HG03439 (cell line): ENCODE data around the gene UBAC2.
"Not testable (repeated sequence)": the region's sequence is repeated elsewhere in the genome, so short reads cannot be mapped to it uniquely, and the experiment has no call there.

ENCODE experiments used
- ATAC-seq: cut with Tn5 transposase; IDR thresholded peaks from one replicate; pipeline ENCODE4 v1.9.1; 2021; ENCODE audit warnings: mild to moderate bottlenecking, moderate library complexity; ENCODE audit not compliant: unreplicated experiment

UBAC2 gene

GRCh38 chr13:99211421-99212035 is 10.9 kb downstream of the UBAC2 start:
- ATAC-seq = no peak

GRCh38 chr13:99214232-99214631 is 13.6 kb downstream of the UBAC2 start:
- peak; percentile 44 for ATAC-seq

- ATAC-seq = no peak
These were observed 14.1 kb downstream of the UBAC2 start for GRCh38 chr13:99214731-99215130.

GRCh38 chr13:99215184-99215830 is 14.7 kb downstream of the UBAC2 start:
- no peak for ATAC-seq

- no peak for ATAC-seq
These were observed 16.9 kb downstream of the UBAC2 start for GRCh38 chr13:99217461-99218110.

GRCh38 chr13:99218126-99218525 is 17.5 kb downstream of the UBAC2 start:
- no peak for ATAC-seq

- no peak for ATAC-seq
These were observed 17.9 kb downstream of the UBAC2 start for GRCh38 chr13:99218545-99218944.

- ATAC-seq = no peak
These were observed 18.3 kb downstream of the UBAC2 start for GRCh38 chr13:99218969-99219368.

- no peak for ATAC-seq
These were observed 19.7 kb downstream of the UBAC2 start for GRCh38 chr13:99220199-99220935.

GRCh38 chr13:99221567-99222239 is 21.0 kb downstream of the UBAC2 start:
- ATAC-seq = no peak

GRCh38 chr13:99223587-99223986 is 22.9 kb downstream of the UBAC2 start:
- no peak for ATAC-seq

- no peak for ATAC-seq
These were observed 23.4 kb downstream of the UBAC2 start for GRCh38 chr13:99224021-99224420.

- ATAC-seq = no peak
These were observed 24.4 kb downstream of the UBAC2 start for GRCh38 chr13:99225078-99225477.

- ATAC-seq = no peak
These were observed 25.9 kb downstream of the UBAC2 start for GRCh38 chr13:99226513-99226912.

GRCh38 chr13:99227331-99227900 is 26.8 kb downstream of the UBAC2 start:
- ATAC-seq = no peak

- no peak for ATAC-seq
These were observed 27.4 kb downstream of the UBAC2 start for GRCh38 chr13:99227909-99228688.

GRCh38 chr13:99228737-99229691 is 28.4 kb downstream of the UBAC2 start:
- ATAC-seq = peak; percentile 85

- not testable (repeated sequence) for ATAC-seq
These were observed 29.9 kb downstream of the UBAC2 start for GRCh38 chr13:99230588-99230987.

GRCh38 chr13:99230991-99231390 is 30.3 kb downstream of the UBAC2 start:
- ATAC-seq = no peak
